Stimulated activated effector memory CD8-positive, alpha-beta T cell treated with anti-CD3 and anti-CD28 coated beads, Interleukin-12 subunit alpha, Interleukin-12 subunit beta, amount 100 ng/mL, for 72 hours (primary cell): ENCODE results near the gene TRABD.

Experiments
- ATAC-seq: fragments of 150-1000 bp; cut with Tn5 transposase; 2 replicates; pipeline ENCODE4 v1.10.0; 2021
- DNase-seq, 2 donors: peaks; one replicate each; pipeline ENCODE4 v3.0.0; 2021 to 2022; ENCODE audit warnings: low spot score in 2 of 2
- H3K27ac Mint-ChIP-seq: one replicate; pipeline ENCODE4 v1.8.0; 2022; ENCODE audit warnings: mild to moderate bottlenecking, mixed read lengths
- H3K36me3 Mint-ChIP-seq: one replicate; pipeline ENCODE4 v1.8.0; 2022; ENCODE audit warnings: mild to moderate bottlenecking, mixed read lengths
- H3K4me1 Mint-ChIP-seq: one replicate; pipeline ENCODE4 v1.8.0; 2022; ENCODE audit warnings: mixed read lengths
- H3K4me3 Mint-ChIP-seq: one replicate; pipeline ENCODE4 v1.8.0; 2022; ENCODE audit warnings: mild to moderate bottlenecking, mixed read lengths
- H3K9me3 Mint-ChIP-seq: one replicate; pipeline ENCODE4 v1.8.0; 2022; ENCODE audit warnings: mixed read lengths

The TRABD gene

GRCh38 chr22:50188356-50188755, 2.6 kb downstream of the TRABD start:
- no peak for DNase-seq

DNA sequence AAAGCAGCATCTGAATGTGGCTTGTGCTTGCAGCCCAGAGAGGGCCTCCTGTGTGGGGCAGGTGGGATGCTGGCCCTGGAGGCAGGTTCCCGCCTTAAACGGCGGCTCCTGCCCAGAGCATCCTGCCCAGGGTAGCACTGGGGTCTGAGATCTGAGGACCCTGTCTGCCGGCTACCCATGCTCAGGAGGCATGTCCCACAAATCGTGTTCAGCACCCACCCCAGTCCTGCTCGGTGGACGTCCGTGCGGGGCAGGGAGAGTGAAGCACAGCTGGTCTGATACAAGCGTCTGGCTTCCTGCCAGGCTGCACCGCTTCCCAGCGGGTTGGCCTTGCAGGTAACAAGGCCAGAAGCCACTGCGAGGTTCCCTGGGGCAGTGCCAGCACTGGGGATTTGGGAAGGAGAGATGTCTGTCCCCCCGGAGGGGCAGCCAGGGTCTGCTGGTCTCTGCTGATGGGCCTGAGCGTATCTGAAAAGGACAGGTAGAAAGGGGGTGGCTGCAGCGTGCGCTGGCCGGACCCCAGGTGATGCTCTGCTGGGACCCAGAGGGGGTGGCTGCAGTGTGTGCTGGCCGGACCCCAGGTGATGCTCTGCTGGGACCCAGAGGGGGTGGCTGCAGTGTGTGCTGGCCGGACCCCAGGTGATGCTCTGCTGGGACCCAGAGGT, 3.6 kb downstream of the TRABD start:
- peak overlapping the region; percentile 96 for H3K27ac Mint-ChIP-seq
- ATAC-seq = no peak
- peak overlapping the region; percentile 87 for H3K4me3 Mint-ChIP-seq
- no peaks in the 10 kb centered on the region for H3K9me3 Mint-ChIP-seq
- peaks cover 50% of the 10 kb centered on the region for H3K36me3 Mint-ChIP-seq
- no peak for DNase-seq
- H3K4me1 Mint-ChIP-seq = peaks cover 48% of the 10 kb centered on the region

More at GRCh38 chr22:50188356-50188755, 2.6 kb downstream of the TRABD start:
- Mint-ChIP-seq H3K36me3 (peaks cover 45% of the 10 kb centered on the region), H3K4me1 (peaks cover 53% of the 10 kb centered on the region), H3K9me3 (no peaks in the 10 kb centered on the region), H3K4me3 (peak overlapping the region; percentile 90), H3K27ac (peak overlapping the region; percentile 26)
- no peak for ATAC-seq

GRCh38 chr22:50189849-50190181, 4.1 kb downstream of the TRABD start:
- ATAC-seq = peak; percentile 0
- peak overlapping the region; percentile 96 for H3K27ac Mint-ChIP-seq
- H3K9me3 Mint-ChIP-seq = no peaks in the 10 kb centered on the region
- no peak for DNase-seq
- H3K4me3 Mint-ChIP-seq = peak overlapping the region; percentile 87
- H3K4me1 Mint-ChIP-seq = peaks cover 43% of the 10 kb centered on the region
- peaks cover 55% of the 10 kb centered on the region for H3K36me3 Mint-ChIP-seq

DNA sequence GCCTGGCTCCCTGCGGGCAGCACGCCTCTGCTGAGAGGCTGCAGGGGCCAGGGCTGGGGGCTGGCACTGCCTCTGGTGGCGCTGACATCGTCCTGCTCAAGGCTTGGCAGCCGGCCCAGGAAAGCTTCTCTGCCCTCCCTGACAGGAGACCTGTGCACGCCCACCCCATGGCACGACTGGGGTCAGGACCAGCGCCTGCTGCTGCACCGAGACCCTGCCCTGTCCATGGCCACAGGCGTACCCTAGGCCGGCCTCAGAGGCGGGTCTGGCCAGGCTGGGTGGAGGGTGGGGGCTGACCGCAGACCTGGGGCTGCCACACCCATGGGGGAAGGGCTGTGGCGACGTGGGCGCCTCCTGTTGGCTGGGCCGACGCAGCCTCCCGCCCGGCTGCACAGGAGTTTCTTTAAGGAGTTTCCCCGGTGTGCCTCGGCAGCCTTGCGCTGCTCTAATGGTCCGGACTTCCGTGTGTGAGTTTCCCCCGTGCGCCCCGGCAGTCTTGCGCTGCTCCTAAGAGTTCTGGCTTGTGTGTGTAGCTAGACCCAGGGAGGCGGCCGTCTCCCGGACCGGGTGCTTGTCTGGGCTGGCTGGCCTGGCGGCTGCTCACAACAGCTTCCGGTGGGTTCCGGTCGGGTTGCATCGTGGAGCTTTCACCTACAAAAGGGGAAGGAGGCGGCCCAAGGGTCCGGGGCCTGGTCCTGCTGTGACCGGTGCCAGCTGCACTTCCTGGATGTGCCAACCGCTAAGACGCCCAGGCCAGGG, 4.6 kb downstream of the TRABD start:
- ATAC-seq = peak; percentile 61
- Mint-ChIP-seq H3K27ac (peak overlapping the region; percentile 96), H3K36me3 (peaks cover 61% of the 10 kb centered on the region), H3K4me3 (peak overlapping the region; percentile 87), H3K4me1 (peaks cover 43% of the 10 kb centered on the region), H3K9me3 (no peaks in the 10 kb centered on the region)
- peak; percentile 64 to 90 for DNase-seq

DNA sequence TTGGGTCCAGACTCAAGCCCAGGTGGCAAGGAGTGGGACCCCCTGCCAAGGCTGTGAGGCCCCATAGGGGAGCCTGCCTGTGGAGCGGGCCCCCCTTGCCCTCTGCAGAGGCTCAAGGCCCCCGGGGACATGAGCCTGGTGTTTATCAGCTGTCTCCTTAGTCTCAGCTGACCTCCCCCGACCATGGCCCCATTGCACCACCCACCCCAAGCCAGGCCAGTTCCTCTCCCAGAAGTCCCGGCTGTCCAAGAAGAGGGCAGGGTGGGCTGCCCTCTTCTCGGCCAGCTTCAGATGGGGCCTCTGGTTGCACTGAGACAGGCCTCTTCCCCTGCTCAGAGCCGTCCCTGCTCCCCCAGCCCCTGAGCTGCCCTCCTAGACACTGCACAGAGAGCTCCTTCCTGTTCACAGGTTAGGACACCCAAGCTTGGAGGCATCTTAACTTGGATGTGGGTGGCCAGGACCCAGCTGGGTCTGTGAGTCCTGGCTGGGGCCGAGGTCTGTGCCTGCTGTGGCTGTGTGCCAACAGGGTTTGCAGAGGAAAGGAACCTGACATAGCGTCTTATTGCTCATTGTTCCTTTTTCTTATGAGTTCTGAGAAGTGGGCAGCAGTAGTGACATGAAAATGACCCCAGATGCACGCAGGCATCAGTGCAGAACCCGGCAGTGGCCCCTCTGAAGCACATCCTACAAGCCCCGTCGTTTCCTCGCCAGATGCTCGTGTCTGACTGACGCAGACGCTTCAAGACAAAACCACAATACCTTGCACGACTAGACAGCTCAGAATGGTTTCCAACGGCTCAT, 5.4 kb downstream of the TRABD start:
- ATAC-seq (peak; percentile 80), DNase-seq (peak; percentile 47 to 77)
- H3K36me3 Mint-ChIP-seq = peaks cover 68% of the 10 kb centered on the region
- H3K4me3 Mint-ChIP-seq = peak overlapping the region; percentile 87
- peaks cover 43% of the 10 kb centered on the region for H3K4me1 Mint-ChIP-seq
- H3K27ac Mint-ChIP-seq = peak overlapping the region; percentile 96
- H3K9me3 Mint-ChIP-seq = no peaks in the 10 kb centered on the region

DNA sequence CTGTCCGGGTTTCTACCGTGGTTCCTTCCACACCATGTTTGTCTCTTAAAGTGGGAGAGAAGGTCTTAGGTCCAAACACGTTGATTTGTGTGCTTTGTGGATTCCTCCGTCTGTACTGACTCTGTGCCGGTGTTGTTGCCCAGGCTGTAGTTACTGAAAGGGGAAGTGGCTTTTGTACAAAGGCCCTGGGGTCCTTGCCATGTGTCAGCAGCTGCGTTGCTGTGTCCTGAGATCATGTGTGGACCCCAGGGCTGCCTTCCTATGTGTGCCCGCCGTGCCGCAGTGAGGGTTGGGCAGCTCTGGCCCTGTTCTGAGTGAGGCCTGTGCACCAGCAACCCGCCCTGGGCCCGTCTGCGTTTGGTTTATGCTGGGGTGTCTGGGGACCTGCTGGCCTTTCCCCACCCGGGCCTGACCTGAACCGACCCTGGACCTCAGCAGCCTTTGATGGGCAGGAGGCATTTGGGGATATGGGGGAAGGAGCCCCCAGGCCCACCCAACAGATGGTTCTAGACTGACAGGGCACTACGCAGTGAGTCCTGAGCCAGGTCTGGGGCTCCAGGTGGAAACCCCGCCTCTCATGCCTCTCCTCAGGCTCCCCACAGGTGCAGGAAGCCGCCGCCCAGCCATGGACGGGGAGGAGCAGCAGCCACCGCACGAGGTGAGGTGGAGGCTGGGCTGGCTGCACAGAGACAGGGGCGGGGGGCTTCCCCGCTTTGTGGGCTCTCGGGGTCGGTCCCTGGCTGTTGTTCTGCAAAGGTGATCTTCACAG, 6.9 kb downstream of the TRABD start:
- DNase-seq (no peak), ATAC-seq (no peak)
- H3K36me3 Mint-ChIP-seq = peaks cover 71% of the 10 kb centered on the region
- peak overlapping the region; percentile 96 for H3K27ac Mint-ChIP-seq
- peaks cover 37% of the 10 kb centered on the region for H3K4me1 Mint-ChIP-seq
- H3K4me3 Mint-ChIP-seq = peak overlapping the region; percentile 87
- H3K9me3 Mint-ChIP-seq = no peaks in the 10 kb centered on the region

GRCh38 chr22:50193621-50194020, 7.9 kb downstream of the TRABD start:
- H3K4me3 Mint-ChIP-seq = no peak overlapping the region
- peaks cover 35% of the 10 kb centered on the region for H3K4me1 Mint-ChIP-seq
- H3K27ac Mint-ChIP-seq = peak overlapping the region; percentile 61
- ATAC-seq (no peak), DNase-seq (no peak)
- H3K9me3 Mint-ChIP-seq = no peaks in the 10 kb centered on the region
- H3K36me3 Mint-ChIP-seq = peaks cover 70% of the 10 kb centered on the region

DNA sequence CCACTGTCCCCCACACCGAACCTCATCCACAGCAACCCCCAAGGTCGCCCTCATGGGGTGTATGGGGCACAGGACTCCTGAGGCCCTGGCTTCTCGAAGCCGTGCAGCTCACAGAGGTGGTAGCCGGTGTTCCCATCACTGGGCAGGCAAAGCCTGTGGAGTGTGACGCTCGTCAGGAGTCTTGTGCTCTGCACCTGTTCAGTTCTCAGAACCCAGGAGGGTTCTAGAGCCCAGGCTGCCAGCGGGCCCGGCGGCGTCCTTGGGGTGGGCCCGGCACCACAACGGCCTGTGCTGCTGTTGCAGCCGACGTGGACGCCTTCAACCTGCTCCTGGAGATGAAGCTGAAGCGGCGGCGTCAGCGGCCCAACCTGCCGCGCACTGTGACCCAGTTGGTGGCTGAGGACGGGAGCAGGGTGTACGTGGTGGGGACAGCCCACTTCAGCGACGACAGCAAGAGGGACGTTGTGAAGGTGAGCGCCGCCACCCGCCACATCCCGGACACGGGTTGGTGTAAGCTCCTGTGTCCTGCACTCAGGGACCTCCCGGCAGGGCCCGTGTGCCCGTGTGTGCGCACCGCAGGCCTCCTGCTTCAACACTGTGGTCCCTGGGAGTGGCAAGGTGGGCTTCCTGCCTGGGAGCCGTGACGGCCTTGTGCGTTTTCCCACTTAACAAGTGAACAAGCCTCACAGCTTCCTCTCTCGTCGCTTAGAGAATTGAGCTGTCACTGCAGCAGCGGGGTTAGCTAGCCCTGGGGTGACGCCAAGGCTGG, 8.5 kb downstream of the TRABD start:
- ATAC-seq (no peak), DNase-seq (no peak)
- Mint-ChIP-seq H3K4me1 (peaks cover 32% of the 10 kb centered on the region), H3K36me3 (peaks cover 74% of the 10 kb centered on the region), H3K27ac (peak overlapping the region; percentile 61), H3K4me3 (no peak overlapping the region), H3K9me3 (no peaks in the 10 kb centered on the region)

GRCh38 chr22:50196256-50196655, 10.5 kb downstream of the TRABD start:
- Mint-ChIP-seq H3K9me3 (no peaks in the 10 kb centered on the region), H3K27ac (no peak overlapping the region), H3K4me3 (no peak overlapping the region), H3K4me1 (peaks cover 27% of the 10 kb centered on the region), H3K36me3 (peaks cover 72% of the 10 kb centered on the region)
- ATAC-seq (no peak), DNase-seq (no peak)

DNA sequence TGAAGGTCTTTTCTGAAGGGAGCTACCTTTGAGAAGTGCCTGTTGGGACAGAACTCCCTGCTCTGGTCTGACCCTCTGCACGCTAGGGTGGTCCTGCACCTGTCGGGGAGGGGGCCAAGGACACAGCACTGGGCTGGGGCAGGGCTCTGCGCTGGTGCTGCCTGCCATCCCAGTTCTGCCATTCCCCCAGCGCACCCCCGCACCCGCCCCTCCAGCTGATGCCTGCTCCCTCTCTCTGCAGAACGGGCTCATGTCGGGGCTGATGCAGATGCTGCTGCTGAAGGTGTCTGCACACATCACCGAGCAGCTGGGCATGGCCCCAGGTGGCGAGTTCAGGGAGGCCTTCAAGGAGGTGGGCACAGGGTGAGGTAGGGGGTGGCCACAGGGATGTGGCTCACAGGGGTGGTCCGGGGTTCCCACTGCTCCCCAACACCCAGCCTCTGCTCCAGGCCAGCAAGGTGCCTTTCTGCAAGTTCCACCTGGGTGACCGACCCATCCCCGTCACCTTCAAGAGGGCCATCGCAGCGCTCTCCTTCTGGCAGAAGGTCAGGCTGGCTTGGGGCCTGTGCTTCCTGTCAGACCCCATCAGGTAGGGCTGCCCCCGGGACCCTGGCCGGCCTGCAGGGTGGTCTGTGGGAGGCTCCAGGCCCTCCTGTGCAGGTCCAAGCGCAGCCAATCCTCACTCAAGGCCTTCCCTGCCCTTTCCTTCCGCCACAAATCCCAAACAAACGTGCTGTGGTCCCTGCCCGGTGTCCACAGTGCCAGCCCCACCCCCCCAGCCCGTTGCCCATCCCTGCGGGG, 11.5 kb downstream of the TRABD start:
- peaks cover 22% of the 10 kb centered on the region for H3K4me1 Mint-ChIP-seq
- H3K4me3 Mint-ChIP-seq = no peak overlapping the region
- H3K27ac Mint-ChIP-seq = no peak overlapping the region

DNA sequence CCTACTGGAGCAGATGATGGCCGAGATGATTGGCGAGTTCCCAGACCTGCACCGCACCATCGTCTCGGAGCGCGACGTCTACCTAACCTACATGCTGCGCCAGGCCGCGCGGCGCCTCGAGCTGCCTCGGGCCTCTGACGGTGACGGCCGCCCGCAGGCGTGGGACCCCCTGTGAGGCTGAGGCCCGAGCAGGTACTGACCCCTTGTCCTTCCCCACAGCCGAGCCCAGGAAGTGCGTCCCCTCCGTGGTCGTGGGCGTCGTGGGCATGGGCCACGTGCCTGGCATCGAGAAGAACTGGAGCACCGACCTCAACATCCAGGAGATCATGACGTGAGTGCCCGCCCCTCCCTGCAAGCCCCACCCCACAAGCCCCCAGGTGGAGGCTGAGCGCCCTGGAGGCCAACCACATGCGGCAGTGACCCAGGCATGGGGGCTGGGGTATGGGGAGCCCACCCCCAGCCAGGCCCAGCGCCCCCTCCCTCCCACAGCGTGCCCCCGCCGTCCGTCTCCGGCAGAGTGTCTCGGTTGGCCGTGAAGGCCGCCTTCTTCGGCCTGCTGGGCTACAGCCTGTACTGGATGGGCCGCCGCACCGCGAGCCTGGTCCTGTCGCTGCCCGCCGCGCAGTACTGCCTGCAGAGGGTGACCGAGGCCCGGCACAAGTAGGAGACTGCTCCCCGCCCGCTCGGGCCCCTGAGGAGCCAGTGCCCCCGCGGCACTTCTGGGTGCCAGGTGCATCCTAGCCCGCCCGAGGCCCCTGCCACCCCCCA, 12.3 kb downstream of the TRABD start:
- Mint-ChIP-seq H3K4me3 (no peak overlapping the region), H3K27ac (no peak overlapping the region), H3K9me3 (no peaks in the 10 kb centered on the region), H3K4me1 (peaks cover 19% of the 10 kb centered on the region), H3K36me3 (peaks cover 66% of the 10 kb centered on the region)
- DNase-seq (no peak), ATAC-seq (no peak)

More for the DNA sequence above, 11.5 kb downstream of the TRABD start:
- ATAC-seq = no peak
- Mint-ChIP-seq H3K36me3 (peaks cover 65% of the 10 kb centered on the region), H3K9me3 (no peaks in the 10 kb centered on the region)
- no peak for DNase-seq

DNA sequence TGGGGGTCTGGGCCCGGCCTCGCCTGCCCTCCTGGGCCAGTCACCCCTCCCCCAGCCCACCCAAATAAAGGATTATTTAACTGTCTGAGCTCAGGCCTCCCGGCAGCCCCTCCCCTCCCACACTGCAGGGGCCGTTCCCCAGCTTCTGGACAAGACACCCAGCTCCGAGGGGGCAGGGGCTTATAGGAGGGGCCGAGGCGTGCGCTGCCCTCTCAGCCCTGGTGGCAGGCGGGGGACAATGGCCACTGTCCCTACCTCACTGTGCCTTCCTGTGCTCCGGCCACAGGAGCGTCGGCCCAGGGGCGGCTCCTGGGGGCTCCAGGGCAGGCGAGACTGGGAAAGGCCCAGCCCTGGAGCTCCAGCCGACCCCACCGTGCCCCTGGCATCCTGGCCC, 12.9 kb downstream of the TRABD start:
- peak overlapping the region; percentile 67 for H3K4me3 Mint-ChIP-seq
- no peaks in the 10 kb centered on the region for H3K9me3 Mint-ChIP-seq
- ATAC-seq = no peak
- DNase-seq = no peak
- peaks cover 21% of the 10 kb centered on the region for H3K4me1 Mint-ChIP-seq
- H3K36me3 Mint-ChIP-seq = peaks cover 72% of the 10 kb centered on the region
- no peak overlapping the region for H3K27ac Mint-ChIP-seq

GRCh38 chr22:50199251-50199721, 13.6 kb downstream of the TRABD start:
- Mint-ChIP-seq H3K9me3 (no peaks in the 10 kb centered on the region), H3K4me3 (peak overlapping the region; percentile 67), H3K4me1 (peaks cover 27% of the 10 kb centered on the region), H3K27ac (peak overlapping the region; percentile 43), H3K36me3 (peaks cover 73% of the 10 kb centered on the region)
- ATAC-seq (no peak), DNase-seq (no peak)
